Measurements from ENCODE around the gene SORL1-AS1.
A peak's percentile ranks its signal among the peaks of the same experiment; 100 is the strongest.
"Not testable (repeated sequence)": the region's sequence is repeated elsewhere in the genome, so short reads cannot be mapped to it uniquely, and the experiment has no call there.

SORL1-AS1 gene

DNA sequence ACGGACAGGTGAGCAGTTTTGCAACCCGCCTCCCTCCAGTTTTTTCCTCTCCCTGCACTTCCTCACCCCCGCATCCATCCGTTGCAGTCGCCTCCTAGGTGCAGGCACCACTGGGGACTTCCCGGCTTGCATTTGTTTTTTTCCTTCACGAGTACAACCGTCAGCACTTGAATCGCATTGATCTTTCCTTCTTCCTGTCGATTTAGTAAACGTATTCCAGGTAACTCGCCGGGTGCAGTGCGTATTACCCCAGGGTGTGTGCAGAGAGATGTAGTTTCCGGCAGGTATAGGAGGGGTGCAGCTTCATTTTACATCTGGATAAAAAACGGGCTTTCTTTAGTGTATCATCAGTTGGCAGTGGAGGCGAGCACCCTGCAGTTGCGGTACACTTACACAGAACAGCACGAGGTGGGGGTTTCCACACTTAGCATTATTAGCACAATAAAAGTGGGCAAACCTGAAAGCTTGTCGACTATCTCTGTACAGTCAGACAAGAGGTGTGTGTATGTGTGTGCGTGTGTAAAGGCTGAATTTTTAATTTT, at the start of gene SORL1-AS1:
SORL1-AS1 (minus strand) TSS at position 359 of the 542 bp plus-strand sequence.
- DNase-seq (ENCODE audit: low read depth, low spot score) = no peak

- no peak for DNase-seq (ENCODE audit: low read depth, low spot score)
These were observed 48.0 kb upstream of the SORL1-AS1 start for GRCh38 chr11:121500717-121501116.

- no peak for DNase-seq (ENCODE audit: low read depth, low spot score)
These were observed 47.5 kb upstream of the SORL1-AS1 start for GRCh38 chr11:121500275-121500674.

DNA sequence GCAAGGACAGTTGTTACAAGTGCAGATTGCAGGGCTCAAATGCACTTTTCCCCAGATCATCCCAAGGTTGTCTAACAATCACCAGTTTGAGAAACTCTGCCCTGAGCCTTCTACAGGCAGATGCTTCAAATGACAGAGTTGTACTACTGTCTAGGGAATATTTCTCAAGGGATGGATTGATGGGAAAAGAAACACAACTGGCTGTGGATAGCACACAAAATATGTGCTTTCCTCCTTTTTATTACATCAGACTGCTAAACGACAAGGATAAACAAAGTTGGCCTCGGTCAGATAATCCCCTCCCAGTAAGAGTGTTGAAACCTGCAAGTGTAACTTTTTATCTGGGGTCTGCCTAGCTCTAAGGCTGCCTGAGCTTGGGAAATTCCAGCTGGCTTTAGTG, 46.6 kb upstream of the SORL1-AS1 start:
- DNase-seq (ENCODE audit: low read depth, low spot score) = no peak

DNA sequence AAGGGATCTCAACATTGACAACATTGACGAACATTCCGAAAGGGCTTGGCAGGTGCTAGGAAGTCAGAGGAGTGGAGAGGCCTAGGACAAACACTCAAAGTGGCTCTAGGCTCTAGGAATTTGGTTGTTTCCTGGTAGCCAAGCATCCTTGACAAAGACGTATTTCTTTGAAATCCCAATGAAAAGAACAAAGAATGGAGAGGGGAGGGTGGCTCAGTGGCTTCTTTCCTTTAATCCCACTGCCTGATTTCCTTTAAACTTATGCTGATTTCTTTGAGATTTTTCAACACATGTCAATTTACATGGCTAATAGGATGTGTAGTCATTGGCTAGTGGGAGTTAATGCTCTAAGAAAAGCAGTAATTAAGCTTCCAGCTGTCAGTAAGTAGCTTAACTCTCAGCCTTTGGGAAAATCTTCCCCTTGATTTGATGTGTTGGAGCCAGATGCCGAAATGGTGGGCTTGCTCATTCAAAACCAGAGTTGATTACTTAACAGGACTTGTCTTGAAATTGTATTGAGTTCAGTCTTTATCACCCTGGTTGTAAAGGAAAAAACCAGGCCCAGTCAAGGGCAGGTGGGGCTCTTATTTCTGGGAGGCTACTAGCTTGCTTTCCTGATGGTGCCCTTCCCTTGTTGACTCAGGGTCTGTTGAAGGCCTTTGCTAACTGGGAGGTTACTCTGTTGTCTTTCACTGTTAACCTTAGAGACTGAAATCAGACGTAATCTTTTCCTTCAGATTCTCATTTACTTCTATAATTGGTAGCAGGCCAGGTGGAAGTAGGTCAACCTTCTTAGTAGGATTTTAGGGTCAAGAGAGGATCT, 44.6 kb upstream of the SORL1-AS1 start:
- no peak for DNase-seq (ENCODE audit: low read depth, low spot score)

DNA sequence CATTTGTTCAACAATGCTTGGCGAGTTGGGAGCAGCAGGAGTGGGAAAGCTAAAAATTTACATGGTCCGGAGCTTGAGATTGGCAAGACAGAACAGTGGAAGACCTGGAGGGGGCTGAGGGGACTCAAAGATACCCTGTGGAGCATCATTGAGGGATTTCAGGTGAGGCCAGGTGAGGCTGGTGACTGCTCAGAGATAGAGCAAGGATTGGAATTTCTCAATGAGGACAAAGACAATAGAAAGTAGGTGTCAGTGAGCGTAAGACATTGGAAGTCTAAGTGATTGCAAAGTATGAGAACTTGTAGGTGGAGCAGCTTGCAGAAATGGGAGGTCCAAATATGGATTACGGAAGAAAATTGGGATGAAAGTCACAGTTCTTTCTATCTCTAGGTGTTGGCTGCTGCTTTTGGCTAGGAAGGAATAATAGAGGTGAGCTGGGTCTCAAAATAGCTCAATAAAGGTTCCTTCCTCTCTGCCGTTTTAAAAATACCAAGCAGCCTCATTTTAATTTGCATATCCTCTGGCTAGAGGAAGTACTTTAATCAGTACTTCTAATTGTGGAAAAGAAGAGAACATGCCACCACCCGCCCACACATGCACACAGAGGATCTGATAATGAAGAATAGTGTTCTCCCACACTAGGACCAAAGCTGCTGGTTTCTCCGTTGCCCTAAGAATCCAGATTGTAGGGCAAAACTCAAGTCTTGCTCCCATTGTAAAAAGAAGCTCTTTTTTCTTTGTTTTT, 41.8 kb upstream of the SORL1-AS1 start:
- DNase-seq (ENCODE audit: low read depth, low spot score) = no peak

GRCh38 chr11:121489823-121490222, 37.1 kb upstream of the SORL1-AS1 start:
- no peak for DNase-seq (ENCODE audit: low read depth, low spot score)

DNA sequence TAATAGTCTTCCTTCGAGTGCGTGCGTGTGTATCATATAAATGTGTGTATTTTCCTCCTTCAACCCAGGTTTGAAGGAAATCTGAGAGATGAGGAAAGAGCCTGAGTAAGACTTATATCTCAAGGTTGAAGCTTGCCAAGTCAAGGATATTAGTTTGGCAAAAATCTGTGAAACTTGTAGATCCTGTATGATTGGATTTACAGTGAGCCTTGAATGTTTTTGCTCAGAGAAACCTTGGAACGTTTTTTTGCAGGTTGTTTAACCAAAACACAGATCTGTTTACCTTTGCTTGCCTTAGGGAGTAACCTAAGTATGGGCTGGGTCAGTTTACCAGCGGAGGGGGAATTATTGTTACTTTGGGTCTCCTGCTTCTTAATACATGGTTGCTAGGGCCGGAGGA, 35.9 kb upstream of the SORL1-AS1 start:
- no peak for DNase-seq (ENCODE audit: low read depth, low spot score)

GRCh38 chr11:121488170-121488569, 35.4 kb upstream of the SORL1-AS1 start:
- no peak for DNase-seq (ENCODE audit: low read depth, low spot score)

- DNase-seq (ENCODE audit: low read depth, low spot score) = no peak
These were observed 34.4 kb upstream of the SORL1-AS1 start for GRCh38 chr11:121487191-121487590.

DNA sequence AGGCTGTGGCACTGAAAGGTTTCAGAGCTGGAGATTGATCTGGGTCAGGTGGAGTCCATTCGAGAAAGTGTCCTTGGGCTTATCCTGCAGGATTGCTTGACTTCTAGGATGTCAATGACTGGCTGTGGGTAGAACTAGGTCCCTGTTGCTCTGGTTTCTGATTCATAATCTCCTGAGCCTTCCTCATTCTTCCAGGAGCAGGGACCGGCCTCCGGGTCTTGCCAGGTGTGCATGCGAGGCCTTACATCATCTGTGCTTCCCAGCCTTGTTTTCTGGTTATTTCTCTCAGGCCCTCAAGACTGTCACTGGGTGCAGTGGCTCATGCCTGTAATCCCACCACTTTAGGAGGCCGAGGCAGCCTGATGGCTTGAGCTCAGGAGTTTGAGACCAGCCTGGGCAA, 33.3 kb upstream of the SORL1-AS1 start:
- no peak for DNase-seq (ENCODE audit: low read depth, low spot score)

DNA sequence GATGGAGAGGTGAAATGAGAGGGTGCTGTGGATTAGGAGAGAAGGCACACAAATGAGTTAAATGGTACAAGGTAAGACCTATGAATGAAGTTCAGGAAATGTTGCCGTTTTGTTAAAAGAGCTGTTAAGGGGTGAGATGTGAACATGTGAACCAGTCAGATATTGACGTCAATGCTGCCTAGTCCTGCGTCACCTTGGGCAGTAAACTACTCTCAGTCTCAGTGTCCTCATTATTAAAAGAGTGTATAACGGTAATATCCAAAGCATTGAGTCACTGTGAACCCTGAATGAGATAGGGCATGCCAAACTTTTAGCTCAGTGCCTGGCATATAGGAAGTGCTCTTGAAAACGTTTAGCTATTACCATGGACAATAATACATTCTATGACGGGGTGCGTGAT, 32.4 kb upstream of the SORL1-AS1 start:
- DNase-seq (ENCODE audit: low read depth, low spot score) = no peak

- no peak for DNase-seq (ENCODE audit: low read depth, low spot score)
These were observed 31.2 kb upstream of the SORL1-AS1 start for GRCh38 chr11:121483805-121484480.

- DNase-seq (ENCODE audit: low read depth, low spot score) = peak; percentile 44
These were observed 29.7 kb upstream of the SORL1-AS1 start for GRCh38 chr11:121482231-121483129.

GRCh38 chr11:121481484-121482230, 28.9 kb upstream of the SORL1-AS1 start:
- DNase-seq (ENCODE audit: low read depth, low spot score) = not testable (repeated sequence)

GRCh38 chr11:121479698-121480238, 27.0 kb upstream of the SORL1-AS1 start:
- DNase-seq (ENCODE audit: low read depth, low spot score) = no peak

- DNase-seq (ENCODE audit: low read depth, low spot score) = no peak
These were observed 26.3 kb upstream of the SORL1-AS1 start for GRCh38 chr11:121478895-121479697.

DNA sequence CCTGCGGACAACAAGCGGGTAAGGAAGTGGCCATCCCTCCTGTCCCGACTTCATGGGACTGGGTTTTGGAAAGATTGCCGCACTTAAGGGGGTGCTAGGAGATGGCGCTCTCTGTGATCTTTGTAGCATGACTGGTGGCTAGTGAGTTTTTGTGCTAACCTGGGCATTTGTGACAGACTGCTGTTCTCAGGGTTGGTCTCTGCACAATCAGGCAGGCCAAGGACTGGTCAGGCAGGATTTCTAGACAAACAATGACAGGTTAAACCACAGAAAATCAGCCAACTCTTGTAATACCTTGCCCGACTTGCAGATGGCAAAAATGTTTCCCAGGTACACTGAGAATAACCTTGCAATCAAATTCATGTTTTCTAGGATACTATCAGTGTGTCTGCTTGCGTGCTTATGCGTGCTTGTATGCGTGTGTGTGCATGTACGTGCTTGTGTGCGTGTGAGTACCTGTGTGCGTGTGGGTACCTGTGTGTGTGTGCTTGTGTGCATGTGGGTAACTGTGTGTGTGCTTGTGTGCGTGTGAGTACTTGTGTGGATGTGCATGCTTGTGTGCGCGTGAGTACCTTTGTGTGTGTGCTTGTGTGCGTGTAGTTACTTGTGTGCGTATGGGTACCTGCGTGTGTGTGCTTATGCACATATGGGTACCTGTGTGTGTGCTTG, 25.6 kb upstream of the SORL1-AS1 start:
- DNase-seq (ENCODE audit: low read depth, low spot score) = no peak
